IMR-90 (cell line): Measurements from ENCODE around the gene SLC5A11. TPM values are rescaled to one million over a fixed set of nuclear protein-coding genes. Genes with fewer than 3 reads are reported as not detected.

Experiments
- ATAC-seq: fragments of 200-7000 bp; cut with Tn5 transposase; 2 replicates; pipeline ENCODE4 v1.9.1; 2020; ENCODE audit warnings: low read depth, mild to moderate bottlenecking, moderate library complexity
- BruUV-seq: library from RNA; stranded (reverse); fragments of 400-500 nt; replicated peaks from 2 replicates; lab custom pipeline; 2021; lab: Mats Ljungman, UMichigan
- CTCF ChIA-PET: fragments of 300-600 bp; formaldehyde crosslinking; extraction: SDS; loops from one replicate; lab custom pipeline; 2021; ENCODE audit warnings: antibody characterized with exemption; lab: Yijun Ruan, JAX
- POLR2A ChIA-PET: fragments of 300-600 bp; sonication (Branson Sonifier 250); formaldehyde crosslinking; loops from one replicate; lab custom pipeline; 2022; ENCODE audit warnings: antibody characterized with exemption; ENCODE audit not compliant: unreplicated experiment; lab: Charles Lee
- DNase-seq: peaks from one replicate; pipeline ENCODE4 v3.0.0; 2013
- H2AFZ ChIP-seq: replicated peaks from 2 replicates; pipeline ENCODE3; 2013; ENCODE audit warnings: low read length, mild to moderate bottlenecking; ENCODE audit not compliant: poor library complexity
- H2AK5ac ChIP-seq: 2 replicates; pipeline ENCODE4 v1.6.1; 2013; ENCODE audit warnings: low read depth, low read length, inconsistent platforms
- H2AK9ac ChIP-seq: replicated peaks from 2 replicates; pipeline ENCODE3; 2013; ENCODE audit warnings: mild to moderate bottlenecking, low read depth, low read length, moderate library complexity; ENCODE audit not compliant: poor library complexity
- H2BK120ac ChIP-seq: 2 replicates; pipeline ENCODE4 v1.6.1; 2013; ENCODE audit warnings: low read depth, low read length, inconsistent platforms
- H2BK15ac ChIP-seq: 3 replicates; pipeline ENCODE4 v1.6.1; 2013; ENCODE audit warnings: low read depth, low read length, inconsistent platforms
- H2BK20ac ChIP-seq: 2 replicates; pipeline ENCODE4 v1.6.1; 2013; ENCODE audit warnings: low read depth, mild to moderate bottlenecking, inconsistent platforms, low read length, moderate library complexity
- H2BK5ac ChIP-seq: 2 replicates; pipeline ENCODE4 v1.6.1; 2013; ENCODE audit warnings: mild to moderate bottlenecking, low read depth, low read length, inconsistent platforms; ENCODE audit not compliant: poor library complexity, severe bottlenecking
- H3K14ac ChIP-seq: replicated peaks from 2 replicates; pipeline ENCODE4 v1.6.1; 2013; ENCODE audit warnings: low read depth, low read length, inconsistent platforms
- H3K18ac ChIP-seq: 2 replicates; pipeline ENCODE4 v1.6.1; 2013; ENCODE audit warnings: low read depth, low read length, control low read depth
- H3K23ac ChIP-seq: 2 replicates; pipeline ENCODE4 v1.6.1; 2013; ENCODE audit warnings: low read depth, low read length, inconsistent platforms
- H3K27ac ChIP-seq: 2 replicates; pipeline ENCODE4 v1.5.1; 2013; ENCODE audit warnings: mild to moderate bottlenecking, control low read depth, low read length; ENCODE audit not compliant: insufficient read depth
- H3K27me3 ChIP-seq: 2 replicates; pipeline ENCODE4 v1.6.1; 2013; ENCODE audit warnings: low read length; ENCODE audit not compliant: control insufficient read depth, insufficient read depth
- H3K36me3 ChIP-seq: 2 replicates; pipeline ENCODE4 v1.6.1; 2013; ENCODE audit warnings: low read length, mixed read lengths; ENCODE audit not compliant: control insufficient read depth, insufficient read depth
- H3K4ac ChIP-seq: 2 replicates; pipeline ENCODE4 v1.6.1; 2013; ENCODE audit warnings: low read depth, low read length, inconsistent platforms
- H3K4me1 ChIP-seq: 2 replicates; pipeline ENCODE4 v1.6.1; 2013; ENCODE audit warnings: low read length, mixed read lengths; ENCODE audit not compliant: control insufficient read depth, insufficient read depth
- H3K4me2 ChIP-seq: 2 replicates; pipeline ENCODE4 v1.6.1; 2013; ENCODE audit warnings: low read depth, mild to moderate bottlenecking, control low read depth, low read length, moderate library complexity
- H3K4me3 ChIP-seq: 2 replicates; pipeline ENCODE4 v1.5.1; 2013; ENCODE audit warnings: low read depth, mild to moderate bottlenecking, control low read depth, low read length, moderate library complexity; ENCODE audit not compliant: insufficient read depth
- H3K56ac ChIP-seq: 2 replicates; pipeline ENCODE4 v1.6.1; 2013; ENCODE audit warnings: low read length, inconsistent platforms; ENCODE audit not compliant: insufficient read depth; ENCODE audit errors: extremely low read depth
- H3K79me1 ChIP-seq, 2 experiments: 2 replicates each; pipeline ENCODE4 v1.6.1; 2013; ENCODE audit warnings: low read length in 2 of 2, inconsistent platforms in 1 of 2, low read depth in 1 of 2
- H3K9ac ChIP-seq: 2 replicates; pipeline ENCODE4 v1.6.1; 2013; ENCODE audit warnings: low read depth, low read length, control low read depth
- H3K9me1 ChIP-seq: 2 replicates; pipeline ENCODE4 v1.6.1; 2013; ENCODE audit warnings: low read length, inconsistent platforms; ENCODE audit not compliant: insufficient read depth
- H3K9me3 ChIP-seq: 2 replicates; pipeline ENCODE4 v1.6.1; 2013; ENCODE audit warnings: low read length; ENCODE audit not compliant: control insufficient read depth, insufficient read depth
- H4K20me1 ChIP-seq: 2 replicates; pipeline ENCODE4 v1.6.1; 2013; ENCODE audit warnings: low read length, inconsistent platforms; ENCODE audit not compliant: insufficient read depth
- H4K5ac ChIP-seq: 2 replicates; pipeline ENCODE4 v1.6.1; 2013; ENCODE audit warnings: mild to moderate bottlenecking, low read depth, low read length, control low read depth
- H4K8ac ChIP-seq, 2 experiments: 2 replicates each; pipeline ENCODE4 v1.6.1; 2013; ENCODE audit warnings: low read depth in 2 of 2, low read length in 2 of 2, control low read depth in 1 of 2, inconsistent platforms in 1 of 2
- H4K91ac ChIP-seq: 2 replicates; pipeline ENCODE4 v1.6.1; 2013; ENCODE audit warnings: low read depth, low read length, inconsistent platforms; ENCODE audit not compliant: insufficient read depth
- BHLHE40 ChIP-seq: fragments of 150-350 bp; IDR thresholded peaks from 2 replicates; pipeline ENCODE4 v1.6.1; 2016; ENCODE audit warnings: mild to moderate bottlenecking, low read depth, low read length
- CEBPB ChIP-seq: IDR thresholded peaks from 2 replicates; pipeline ENCODE4 v1.6.1; 2012; ENCODE audit warnings: low read depth, low read length, improper control_type of control experiment
- CHD1 ChIP-seq: IDR thresholded peaks from 2 replicates; pipeline ENCODE4 v1.6.1; 2012; ENCODE audit warnings: low read depth, low read length, improper control_type of control experiment
- FOS ChIP-seq: fragments of 150-350 bp; IDR thresholded peaks from 2 replicates; pipeline ENCODE4 v1.6.1; 2016; ENCODE audit warnings: low read depth, low read length
- MAFK ChIP-seq: IDR thresholded peaks from 2 replicates; pipeline ENCODE4 v1.6.1; 2012; ENCODE audit warnings: low read depth, low read length, improper control_type of control experiment
- MAZ ChIP-seq: IDR thresholded peaks from 2 replicates; pipeline ENCODE4 v1.6.1; 2012; ENCODE audit warnings: low read depth, mild to moderate bottlenecking, low read length, improper control_type of control experiment, moderate library complexity, borderline replicate concordance
- MXI1 ChIP-seq: IDR thresholded peaks from 2 replicates; pipeline ENCODE4 v1.6.1; 2012; ENCODE audit warnings: low read depth, mild to moderate bottlenecking, low read length, moderate library complexity, borderline replicate concordance
- NFE2L2 ChIP-seq: fragments of 150-350 bp; IDR thresholded peaks from 2 replicates; pipeline ENCODE4 v1.6.1; 2016; ENCODE audit warnings: low read depth, mild to moderate bottlenecking, low read length
- POLR2A ChIP-seq: IDR thresholded peaks from 2 replicates; pipeline ENCODE4 v1.6.1; 2012; ENCODE audit warnings: mild to moderate bottlenecking, low read depth, low read length
- RAD21 ChIP-seq: IDR thresholded peaks from 2 replicates; pipeline ENCODE4 v1.6.1; 2012; ENCODE audit warnings: low read length, improper control_type of control experiment
- RCOR1 ChIP-seq: IDR thresholded peaks from 2 replicates; pipeline ENCODE4 v1.6.1; 2012; ENCODE audit warnings: mild to moderate bottlenecking, low read length, improper control_type of control experiment; ENCODE audit not compliant: insufficient replicate concordance
- RFX5 ChIP-seq: IDR thresholded peaks from 2 replicates; pipeline ENCODE4 v1.8.0; 2012; ENCODE audit warnings: low read depth, mild to moderate bottlenecking, low read length, moderate library complexity
- SMC3 ChIP-seq: fragments of 150-350 bp; IDR thresholded peaks from 2 replicates; pipeline ENCODE4 v1.6.1; 2016; ENCODE audit warnings: low read depth, mild to moderate bottlenecking, antibody characterized with exemption, low read length, moderate library complexity
- WGBS, 2 experiments: methylation state at CpG; one replicate each; pipeline versions ENCODE4 v1.1.5 to v1.1.7; 2013; ENCODE audit warnings: missing lambda C conversion rate in 2 of 2; ENCODE audit not compliant: insufficient read length in 1 of 2; ENCODE audit errors: extremely low coverage in 2 of 2; 5-methylcytosine and 5-hydroxymethylcytosine counted together
- dilution Hi-C: fragments of 300-500 bp; cut with HindIII; formaldehyde crosslinking; loops from one replicate; pipeline ENCODE4 v1.14.3; 2018; ENCODE audit warnings: low sequenced_read_pairs; ENCODE audit not compliant: unreplicated experiment
- in situ Hi-C: fragments of 300-500 bp; cut with MboI; formaldehyde crosslinking; loops from 3 replicates; pipeline ENCODE4 v1.14.3; 2019; ENCODE audit warnings: low sequenced_read_pairs, inconsistent platforms, mixed read lengths
- intact Hi-C: fragments of 100-400 bp; cut with micrococcal nuclease; formaldehyde crosslinking; loops from 2 replicates; pipeline ENCODE4 v1.10.0; 2022
- polyA plus RNA-seq, 3 experiments: library from polyadenylated mRNA; depleted of rRNA; stranded (reverse); fragments of >200 nt; gene quantifications; 2 replicates each; pipeline ENCODE4 v1.2.3, GENCODE V29; 2012; ENCODE audit warnings: low replicate concordance in 1 of 3
- total RNA-seq: library from RNA; depleted of rRNA; stranded (reverse); fragments of >200 nt; gene quantifications from 2 replicates; pipeline ENCODE4 v1.2.3, GENCODE V29; 2012
- TF ChIP-seq, protein P1 (sequence below): fragments of 150-350 bp; IDR thresholded peaks from 2 replicates; pipeline ENCODE4 v1.6.1; 2017; ENCODE audit warnings: mild to moderate bottlenecking, antibody characterized with exemption, low read length, low read depth

Gene SLC5A11
- total and polyA plus RNA-seq, 2 of the 4 experiments (the other 2 are of a cell fraction) = under 0.01 TPM; not detected in 1

GRCh38 chr16:24908716-24909115, 63.0 kb downstream of the SLC5A11 start:
- H4K91ac ChIP-seq = no peak overlapping the region
- no peaks in the 10 kb centered on the region for H3K79me1 ChIP-seq
- in situ Hi-C loops (loop anchor here (5.0 kb wide), 1 partner anchor 51 kb away; no protein-coding TSS in a partner anchor), dilution Hi-C loops (no loop called here), intact Hi-C loops (no loop called here)
- no peak overlapping the region for H3K9ac ChIP-seq
- H2AK5ac ChIP-seq = no peak overlapping the region
- CTCF ChIA-PET = interaction anchor here (0.7 kb wide), 1 partner anchor 1207 kb away, joined by 6 read pairs; no protein-coding TSS in a partner anchor
- no peak overlapping the region for H2BK5ac ChIP-seq
- H3K9me3 ChIP-seq = no peaks in the 10 kb centered on the region
- no TSS peak for BruUV-seq
- no peak overlapping the region for H2BK15ac ChIP-seq
- no peak overlapping the region for H2AFZ ChIP-seq
- no peak for TF ChIP-seq MXI1
- TF ChIP-seq BHLHE40 = no peak
- TF ChIP-seq POLR2A = no peak
- no peak for TF ChIP-seq RCOR1
- no peak for TF ChIP-seq RAD21
- TF ChIP-seq SMC3 = no peak
- TF ChIP-seq CHD1 = no peak
- no peak for TF ChIP-seq MAZ
- TF ChIP-seq, protein P1, sequence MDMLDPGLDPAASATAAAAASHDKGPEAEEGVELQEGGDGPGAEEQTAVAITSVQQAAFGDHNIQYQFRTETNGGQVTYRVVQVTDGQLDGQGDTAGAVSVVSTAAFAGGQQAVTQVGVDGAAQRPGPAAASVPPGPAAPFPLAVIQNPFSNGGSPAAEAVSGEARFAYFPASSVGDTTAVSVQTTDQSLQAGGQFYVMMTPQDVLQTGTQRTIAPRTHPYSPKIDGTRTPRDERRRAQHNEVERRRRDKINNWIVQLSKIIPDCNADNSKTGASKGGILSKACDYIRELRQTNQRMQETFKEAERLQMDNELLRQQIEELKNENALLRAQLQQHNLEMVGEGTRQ = no peak
- TF ChIP-seq MAFK = no peak
- no peak for TF ChIP-seq FOS
- no peak for TF ChIP-seq NFE2L2
- no peak for TF ChIP-seq RFX5
- no peak for TF ChIP-seq CEBPB
- H4K20me1 ChIP-seq = no peaks in the 10 kb centered on the region; the same call in 1 of the 2 replicates
- no peak overlapping the region for H2BK20ac ChIP-seq
- no peak overlapping the region for H3K27ac ChIP-seq
- no peak overlapping the region for H3K56ac ChIP-seq
- H3K4me2 ChIP-seq = no peak overlapping the region
- DNase-seq (no peak), ATAC-seq (no peak)
- no peaks in the 10 kb centered on the region for H3K4me1 ChIP-seq
- POLR2A ChIA-PET = no interaction called here
- no peaks in the 10 kb centered on the region for H3K36me3 ChIP-seq
- no peak overlapping the region for H3K18ac ChIP-seq
- no peak overlapping the region for H4K8ac ChIP-seq
- no peak overlapping the region for H4K5ac ChIP-seq
- H2BK120ac ChIP-seq = no peak overlapping the region
- H2AK9ac ChIP-seq = no peak overlapping the region
- whole genome bisulfite sequencing, 2 experiments = 87% methylated on average over 3 of the region's 10 CpGs; no CpG with 5 or more reads in 1 of the 2 experiments
- no peaks in the 10 kb centered on the region; the same call in 1 of the 2 replicates for H3K27me3 ChIP-seq
- no peak overlapping the region for H3K4ac ChIP-seq
- no peak overlapping the region for H3K4me3 ChIP-seq
- no peak overlapping the region for H3K23ac ChIP-seq
- H3K9me1 ChIP-seq = peaks cover 3% of the 10 kb centered on the region; the same call in 1 of the 2 replicates
- no peak overlapping the region for H3K14ac ChIP-seq
